ENCODE measurements around the gene POLG2. TPM values are rescaled to one million over a fixed set of nuclear protein-coding genes. Genes with fewer than 3 reads are reported as not detected.

POLG2 gene
- polyA plus RNA-seq, 1 experiment, result 9.2 TPM

GRCh38 chr17:64492481-64493109, 4.3 kb downstream of the POLG2 start:
- CTCF ChIA-PET, result interaction anchor here (0.7 to 11.8 kb wide), 14 partner anchors 11 to 166 kb away, joined by 3 to 236 read pairs (median 4); partner anchors contain the start of genes CEP95 and MILR1
- DNase-seq (ENCODE audit: low read depth, low spot score), result no peak

GRCh38 chr17:64491994-64492393, 4.9 kb downstream of the POLG2 start:
- H3K27ac ChIP-seq (ENCODE audit: low read depth, low read length), result no peak overlapping the region
- no peak for DNase-seq (ENCODE audit: low read depth, low spot score)
- ChIA-PET CTCF (interaction anchor here (0.8 to 11.8 kb wide), 15 partner anchors 11 to 172 kb away, joined by 3 to 236 read pairs (median 4); partner anchors contain the start of gene MILR1), POLR2A (interaction anchor here (1.2 kb wide), 1 partner anchor 13 kb away, joined by 3 read pairs; no protein-coding TSS in a partner anchor)
- no peaks in the 10 kb centered on the region for H3K9me3 ChIP-seq (ENCODE audit: control insufficient read depth, insufficient read depth, low read length)
- no peaks in the 10 kb centered on the region for H3K27me3 ChIP-seq (ENCODE audit: control insufficient read depth, insufficient read depth, low read length)
- no peak overlapping the region for H3K4me3 ChIP-seq (ENCODE audit: low read depth, low read length)
- TF ChIP-seq CTCF (IDR thresholded peaks at IDR 0.05; ENCODE audit: low read depth, low read length), result no peak

More at GRCh38 chr17:64492481-64493109, 4.3 kb downstream of the POLG2 start:
- POLR2A ChIA-PET, result interaction anchor here (0.7 to 1.2 kb wide), 2 partner anchors 13 to 14 kb away, joined by 3 read pairs; partner anchors contain the start of gene CEP95
- H3K4me3 ChIP-seq (ENCODE audit: low read depth, low read length), result no peak overlapping the region
- H3K9me3 ChIP-seq (ENCODE audit: control insufficient read depth, insufficient read depth, low read length), result no peaks in the 10 kb centered on the region
- TF ChIP-seq CTCF (IDR thresholded peaks at IDR 0.05; ENCODE audit: low read depth, low read length), result peak; percentile 60
- H3K27me3 ChIP-seq (ENCODE audit: control insufficient read depth, insufficient read depth, low read length), result no peaks in the 10 kb centered on the region
- H3K27ac ChIP-seq (ENCODE audit: low read depth, low read length), result no peak overlapping the region

GRCh38 chr17:64491034-64491860, 5.6 kb downstream of the POLG2 start:
- POLR2A ChIA-PET, result interaction anchor here (0.6 to 1.1 kb wide), 2 partner anchors 68 to 71 kb away, joined by 3 to 5 read pairs; no protein-coding TSS in a partner anchor
- CTCF ChIA-PET, result interaction anchor here (0.6 to 11.8 kb wide), 20 partner anchors 11 to 346 kb away, joined by 3 to 236 read pairs (median 4); partner anchors contain the start of gene MILR1
- H3K4me3 ChIP-seq (ENCODE audit: low read depth, low read length), result no peak overlapping the region
- no peak for DNase-seq (ENCODE audit: low read depth, low spot score)
- no peak overlapping the region for H3K27ac ChIP-seq (ENCODE audit: low read depth, low read length)
- peak; percentile 73 for TF ChIP-seq CTCF (IDR thresholded peaks at IDR 0.05; ENCODE audit: low read depth, low read length)
- no peaks in the 10 kb centered on the region for H3K9me3 ChIP-seq (ENCODE audit: control insufficient read depth, insufficient read depth, low read length)
- no peaks in the 10 kb centered on the region for H3K27me3 ChIP-seq (ENCODE audit: control insufficient read depth, insufficient read depth, low read length)

- no peak overlapping the region for H3K4me3 ChIP-seq (ENCODE audit: low read depth, low read length)
- POLR2A ChIA-PET, result no interaction called here
- H3K27me3 ChIP-seq (ENCODE audit: control insufficient read depth, insufficient read depth, low read length), result no peaks in the 10 kb centered on the region
- H3K9me3 ChIP-seq (ENCODE audit: control insufficient read depth, insufficient read depth, low read length), result no peaks in the 10 kb centered on the region
- CTCF ChIA-PET, result interaction anchor here (11.8 kb wide), 1 partner anchor 69 kb away, joined by 236 read pairs; no protein-coding TSS in a partner anchor
- no peak for DNase-seq (ENCODE audit: low read depth, low spot score)
- TF ChIP-seq CTCF (IDR thresholded peaks at IDR 0.05; ENCODE audit: low read depth, low read length), result no peak
- H3K27ac ChIP-seq (ENCODE audit: low read depth, low read length), result no peak overlapping the region
Measured at GRCh38 chr17:64488301-64488700, 8.6 kb downstream of the POLG2 start.
